ENCODE results near the gene FAM47C.
"Not testable (repeated sequence)": the region's sequence is repeated elsewhere in the genome, so short reads cannot be mapped to it uniquely, and the experiment has no call there.

FAM47C gene

DNA sequence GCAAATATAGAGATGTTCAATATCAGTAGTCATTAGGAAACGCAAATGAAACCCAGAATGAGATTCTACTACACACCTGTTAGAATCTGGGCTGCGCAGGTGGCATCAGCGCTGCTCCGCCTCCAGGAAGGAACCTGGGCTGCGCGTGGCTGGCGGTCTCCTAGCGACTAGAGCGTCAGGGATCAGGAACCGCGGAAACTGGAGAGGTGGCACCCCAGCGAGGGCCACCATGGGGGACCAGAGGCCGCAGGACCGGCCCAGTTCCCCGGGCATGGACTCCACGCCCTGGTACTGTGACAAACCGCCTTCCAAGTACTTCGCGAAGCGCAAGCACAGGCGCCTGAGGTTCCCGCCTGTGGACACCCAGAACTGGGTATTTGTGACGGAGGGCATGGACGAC is at the start of gene FAM47C:
FAM47C (plus strand) TSS at position 185 of the 400 bp plus-strand sequence; CDS start at position 230, 45 bp downstream.
- not testable (repeated sequence) for H3K4me3 ChIP-seq (ENCODE audit: low read length); DNase-seq (ENCODE audit: low read depth)

- TF ChIP-seq, protein P1, sequence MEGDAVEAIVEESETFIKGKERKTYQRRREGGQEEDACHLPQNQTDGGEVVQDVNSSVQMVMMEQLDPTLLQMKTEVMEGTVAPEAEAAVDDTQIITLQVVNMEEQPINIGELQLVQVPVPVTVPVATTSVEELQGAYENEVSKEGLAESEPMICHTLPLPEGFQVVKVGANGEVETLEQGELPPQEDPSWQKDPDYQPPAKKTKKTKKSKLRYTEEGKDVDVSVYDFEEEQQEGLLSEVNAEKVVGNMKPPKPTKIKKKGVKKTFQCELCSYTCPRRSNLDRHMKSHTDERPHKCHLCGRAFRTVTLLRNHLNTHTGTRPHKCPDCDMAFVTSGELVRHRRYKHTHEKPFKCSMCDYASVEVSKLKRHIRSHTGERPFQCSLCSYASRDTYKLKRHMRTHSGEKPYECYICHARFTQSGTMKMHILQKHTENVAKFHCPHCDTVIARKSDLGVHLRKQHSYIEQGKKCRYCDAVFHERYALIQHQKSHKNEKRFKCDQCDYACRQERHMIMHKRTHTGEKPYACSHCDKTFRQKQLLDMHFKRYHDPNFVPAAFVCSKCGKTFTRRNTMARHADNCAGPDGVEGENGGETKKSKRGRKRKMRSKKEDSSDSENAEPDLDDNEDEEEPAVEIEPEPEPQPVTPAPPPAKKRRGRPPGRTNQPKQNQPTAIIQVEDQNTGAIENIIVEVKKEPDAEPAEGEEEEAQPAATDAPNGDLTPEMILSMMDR (conservative IDR thresholded peaks at IDR 0.05; ENCODE audit: low read depth, low read length) = peak; percentile 35
- no peak for DNase-seq (ENCODE audit: low read depth)
- no peak overlapping the region for H3K4me3 ChIP-seq (ENCODE audit: low read length)
Observed at GRCh38 chrX:36961590-36961989, 46.6 kb upstream of the FAM47C start.

- peak overlapping the region; percentile 26 for H3K4me3 ChIP-seq (ENCODE audit: low read length)
- no peak for DNase-seq (ENCODE audit: low read depth)
- TF ChIP-seq, protein P1 (conservative IDR thresholded peaks at IDR 0.05; ENCODE audit: low read depth, low read length) = no peak
Observed at GRCh38 chrX:36963069-36963808, 44.9 kb upstream of the FAM47C start.

- TF ChIP-seq, protein P1 (conservative IDR thresholded peaks at IDR 0.05; ENCODE audit: low read depth, low read length) = no peak
- no peak for DNase-seq (ENCODE audit: low read depth)
- H3K4me3 ChIP-seq (ENCODE audit: low read length) = peak overlapping the region; percentile 19
Observed at GRCh38 chrX:36963852-36964251, 44.3 kb upstream of the FAM47C start.

GRCh38 chrX:36973575-36973974 is 34.6 kb upstream of the FAM47C start:
- DNase-seq (ENCODE audit: low read depth) = no peak
- TF ChIP-seq, protein P1 (conservative IDR thresholded peaks at IDR 0.05; ENCODE audit: low read depth, low read length) = no peak
- H3K4me3 ChIP-seq (ENCODE audit: low read length) = no peak overlapping the region

GRCh38 chrX:36974911-36975310 is 33.3 kb upstream of the FAM47C start:
- H3K4me3 ChIP-seq (ENCODE audit: low read length) = no peak overlapping the region
- DNase-seq (ENCODE audit: low read depth) = no peak
- TF ChIP-seq, protein P1 (conservative IDR thresholded peaks at IDR 0.05; ENCODE audit: low read depth, low read length) = no peak

DNA sequence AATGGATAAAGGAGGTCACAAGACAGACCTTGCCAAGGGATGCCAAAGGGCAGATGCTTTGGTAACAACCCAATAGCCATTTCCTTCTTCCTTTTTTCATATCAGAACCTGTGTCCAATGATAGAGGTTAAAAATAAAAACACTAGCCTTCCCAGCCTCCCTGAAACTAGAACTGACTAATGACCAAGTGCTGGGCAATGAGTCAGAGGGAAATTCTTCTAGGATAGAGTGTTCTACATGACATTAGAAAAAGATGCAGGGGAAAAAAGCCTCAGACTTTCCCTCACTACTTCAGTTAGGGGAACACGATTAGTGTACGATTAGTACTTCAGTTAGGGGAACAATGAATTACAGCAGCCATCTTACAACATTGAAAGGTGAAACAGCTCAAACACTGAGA is 29.3 kb upstream of the FAM47C start:
- H3K4me3 ChIP-seq (ENCODE audit: low read length) = no peak overlapping the region
- TF ChIP-seq, protein P1 (conservative IDR thresholded peaks at IDR 0.05; ENCODE audit: low read depth, low read length) = no peak
- no peak for DNase-seq (ENCODE audit: low read depth)

Measured in retinal pigment epithelial cell (primary cell).